ENCODE data around the gene SAAL1. TPM values are rescaled to one million over a fixed set of nuclear protein-coding genes. Genes with fewer than 3 reads are reported as not detected.

Gene SAAL1
- total RNA-seq, 1 donor from 2014 or later, result 9.3 TPM

Other genes starting within 250 kb of the SAAL1 start
- 22.4 TPM for gene SERGEF, start 93.0 kb downstream of the SAAL1 start, total RNA-seq
- 0.30 TPM for gene TPH1, start 59.8 kb downstream of the SAAL1 start, total RNA-seq
- gene MRGPRX3, start 26.5 kb upstream of the SAAL1 start, total RNA-seq, result not detected
- not detected for gene MRGPRX4, start 66.8 kb upstream of the SAAL1 start, total RNA-seq
- gene SAA4, start 130.7 kb upstream of the SAAL1 start, total RNA-seq, result not detected
- gene SAA2, start 142.6 kb upstream of the SAAL1 start, total RNA-seq, result 0.48 TPM
- gene SAA1, start 160.2 kb upstream of the SAAL1 start, total RNA-seq, result 1.5 TPM
- 11.2 TPM for gene HPS5, start 216.1 kb upstream of the SAAL1 start, total RNA-seq
- gene GTF2H1, start 216.5 kb upstream of the SAAL1 start, total RNA-seq, result 23.6 TPM